Caco-2 (cell line): ENCODE measurements around the gene ISG20L2. TPM values are rescaled to one million over a fixed set of nuclear protein-coding genes. Genes with fewer than 3 reads are reported as not detected.

Experiments used
- BruUV-seq: library from RNA; stranded (reverse); fragments of 400-500 nt; replicated peaks from 2 replicates; lab custom pipeline; 2021; lab: Mats Ljungman, UMichigan
- CTCF ChIA-PET: fragments of 300-600 bp; sonication (Branson Sonifier 250); formaldehyde crosslinking; loops from one replicate; lab custom pipeline; 2022; ENCODE audit warnings: antibody characterized with exemption; lab: Charles Lee
- POLR2A ChIA-PET: fragments of 300-600 bp; sonication (Branson Sonifier 250); formaldehyde crosslinking; loops from one replicate; lab custom pipeline; 2022; ENCODE audit warnings: antibody characterized with exemption; lab: Charles Lee
- DNase-seq, 2 experiments: peaks; one replicate each; pipeline versions ENCODE4 v3.0.0 to v3.0.0-alpha.2; 2020 to 2022
- H3K27me3 ChIP-seq: replicated peaks from 2 replicates; pipeline ENCODE4 v1.6.0; 2011; ENCODE audit warnings: low read length; ENCODE audit not compliant: control insufficient read depth, insufficient read depth
- H3K36me3 ChIP-seq: 2 replicates; pipeline ENCODE4 v1.5.1; 2011; ENCODE audit warnings: low read length; ENCODE audit not compliant: control insufficient read depth, insufficient read depth
- H3K4me1 ChIP-seq: fragments of 250-450 bp; sonication (Bioruptor Pico); 2 replicates; pipeline ENCODE4 v1.5.1; 2020; ENCODE audit warnings: mild to moderate bottlenecking
- H3K4me3 ChIP-seq: 2 replicates; pipeline ENCODE4 v1.5.1; 2011; ENCODE audit warnings: low read depth, mild to moderate bottlenecking, control low read depth, low read length
- H3K9me3 ChIP-seq: fragments of 250-450 bp; sonication (Bioruptor Pico); 2 replicates; pipeline ENCODE4 v1.5.1; 2020; ENCODE audit warnings: mild to moderate bottlenecking, moderate library complexity
- H3K27ac Mint-ChIP-seq: one replicate; pipeline ENCODE4 v1.8.0; 2022; ENCODE audit warnings: mixed read lengths; ENCODE audit not compliant: unreplicated experiment
- H3K27me3 Mint-ChIP-seq: one replicate; pipeline ENCODE4 v1.8.0; 2022; ENCODE audit warnings: mixed read lengths; ENCODE audit not compliant: insufficient read depth, unreplicated experiment
- H3K36me3 Mint-ChIP-seq: one replicate; pipeline ENCODE4 v1.8.0; 2022; ENCODE audit warnings: mild to moderate bottlenecking, mixed read lengths; ENCODE audit not compliant: insufficient read depth, unreplicated experiment
- H3K4me1 Mint-ChIP-seq: one replicate; pipeline ENCODE4 v1.8.0; 2022; ENCODE audit warnings: low read depth, mixed read lengths; ENCODE audit not compliant: unreplicated experiment
- H3K4me3 Mint-ChIP-seq: one replicate; pipeline ENCODE4 v1.8.0; 2022; ENCODE audit warnings: mild to moderate bottlenecking, moderate library complexity, mixed read lengths; ENCODE audit not compliant: unreplicated experiment
- H3K9me3 Mint-ChIP-seq: one replicate; pipeline ENCODE4 v1.8.0; 2022; ENCODE audit warnings: mixed read lengths; ENCODE audit not compliant: unreplicated experiment
- intact Hi-C: fragments of 100-400 bp; cut with micrococcal nuclease; formaldehyde crosslinking; loops from one replicate; pipeline ENCODE4 v1.10.0; 2022; ENCODE audit not compliant: unreplicated experiment
- total RNA-seq: library from RNA; stranded (reverse); gene quantifications from 2 replicates; pipeline ENCODE4 v1.2.3, GENCODE V29; 2022
- TF ChIP-seq, protein P1 (sequence below), 2 experiments: fragments of 200-600 bp in 1 of 2; IDR thresholded peaks; 1 replicate in 1 of 2; 2 replicates in 1 of 2; pipeline versions ENCODE4 v1.5.1 to v1.8.0; 2011 to 2022; ENCODE audit warnings: antibody characterized with exemption in 1 of 2, control low read depth in 1 of 2, inconsistent platforms in 1 of 2, low read depth in 1 of 2, low read length in 1 of 2, mild to moderate bottlenecking in 1 of 2, moderate library complexity in 1 of 2; ENCODE audit not compliant: insufficient read depth in 1 of 2, severe bottlenecking in 1 of 2, unreplicated experiment in 1 of 2

The ISG20L2 gene
- total RNA-seq, 1 experiment from 2014 or later = 42.3 TPM

DNA sequence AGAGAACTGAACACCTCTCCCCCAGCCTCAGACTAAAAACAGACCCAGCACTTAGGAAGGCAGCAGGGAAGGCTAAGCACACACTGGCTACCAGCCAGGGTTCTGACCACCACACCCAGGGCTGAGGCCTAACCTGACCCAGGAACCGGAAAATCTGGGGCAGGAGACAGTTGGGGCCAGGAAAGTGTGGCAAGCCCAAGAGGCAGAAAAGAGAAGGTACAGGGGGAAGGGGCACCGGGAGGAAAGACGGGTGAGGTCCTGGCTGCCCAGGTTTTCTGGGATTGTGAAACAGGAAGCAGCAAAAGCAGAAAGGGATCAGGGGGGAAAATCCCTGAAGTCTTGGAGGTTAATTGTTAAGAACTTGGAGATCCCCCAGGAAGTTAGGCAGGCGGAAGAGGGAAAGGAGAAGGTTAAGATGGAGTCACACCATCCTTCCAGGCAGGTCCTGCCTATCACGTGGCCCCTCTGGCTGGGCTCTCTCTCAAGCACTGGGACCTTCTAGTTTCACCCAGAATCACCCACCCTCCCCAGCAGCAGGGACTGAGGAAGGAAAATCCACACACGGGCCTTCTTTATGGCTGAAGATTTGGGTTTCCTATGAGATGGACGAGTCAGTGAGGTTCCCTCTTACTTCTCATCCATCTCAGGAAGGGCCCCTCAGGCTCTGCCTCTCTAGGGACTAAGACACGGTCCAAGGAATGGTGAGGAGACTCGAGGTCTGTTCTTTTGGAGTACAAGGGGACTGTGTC, 20.3 kb upstream of the ISG20L2 start:
- peaks cover 54% of the 10 kb centered on the region for H3K36me3 Mint-ChIP-seq
- DNase-seq = no peak
- intact Hi-C loops = no loop called here

DNA sequence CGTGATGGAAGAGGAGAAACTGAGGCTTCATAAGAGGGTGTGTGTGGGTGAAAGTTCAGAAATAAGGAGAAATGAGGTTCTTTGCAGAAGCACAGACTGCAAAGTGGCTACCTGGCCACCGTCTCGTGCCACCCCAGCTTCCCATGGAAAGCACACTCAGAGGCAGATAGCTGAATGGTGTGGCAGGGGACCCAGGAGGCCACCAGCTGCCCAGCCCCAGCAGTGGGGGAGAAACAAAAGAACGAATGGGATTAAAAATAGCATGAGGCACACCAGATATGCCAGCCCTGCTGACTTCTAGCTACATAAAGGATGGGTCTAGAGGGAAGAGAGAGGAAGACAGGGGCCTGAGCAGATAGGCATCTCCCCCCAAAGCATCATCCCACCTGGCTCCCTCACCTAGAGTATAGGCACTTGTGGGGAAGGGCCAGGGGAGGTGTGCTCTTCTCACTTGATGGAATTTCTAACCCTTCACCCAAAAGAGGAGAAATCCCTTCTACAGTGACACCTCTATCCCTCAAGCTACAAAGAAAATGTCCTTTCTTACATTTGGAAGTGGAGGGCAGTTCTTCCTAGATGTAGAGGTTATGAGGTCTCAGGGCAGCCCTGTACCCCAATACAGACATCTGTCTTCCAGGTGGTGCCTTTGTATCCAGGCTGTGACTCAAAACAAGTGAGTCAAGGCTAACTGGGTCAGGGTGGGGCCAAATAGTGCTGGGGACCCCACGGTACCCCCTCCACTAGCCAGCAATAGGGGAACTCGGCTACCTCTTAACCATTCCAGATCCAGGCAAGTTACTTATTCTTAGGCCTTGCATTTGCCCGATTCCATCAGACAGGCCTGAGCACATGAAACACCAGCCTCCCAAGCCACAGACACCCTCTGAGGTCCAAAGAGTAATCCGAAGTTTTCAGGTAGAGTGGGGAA, 19.4 kb upstream of the ISG20L2 start:
- TF ChIP-seq, protein P1, sequence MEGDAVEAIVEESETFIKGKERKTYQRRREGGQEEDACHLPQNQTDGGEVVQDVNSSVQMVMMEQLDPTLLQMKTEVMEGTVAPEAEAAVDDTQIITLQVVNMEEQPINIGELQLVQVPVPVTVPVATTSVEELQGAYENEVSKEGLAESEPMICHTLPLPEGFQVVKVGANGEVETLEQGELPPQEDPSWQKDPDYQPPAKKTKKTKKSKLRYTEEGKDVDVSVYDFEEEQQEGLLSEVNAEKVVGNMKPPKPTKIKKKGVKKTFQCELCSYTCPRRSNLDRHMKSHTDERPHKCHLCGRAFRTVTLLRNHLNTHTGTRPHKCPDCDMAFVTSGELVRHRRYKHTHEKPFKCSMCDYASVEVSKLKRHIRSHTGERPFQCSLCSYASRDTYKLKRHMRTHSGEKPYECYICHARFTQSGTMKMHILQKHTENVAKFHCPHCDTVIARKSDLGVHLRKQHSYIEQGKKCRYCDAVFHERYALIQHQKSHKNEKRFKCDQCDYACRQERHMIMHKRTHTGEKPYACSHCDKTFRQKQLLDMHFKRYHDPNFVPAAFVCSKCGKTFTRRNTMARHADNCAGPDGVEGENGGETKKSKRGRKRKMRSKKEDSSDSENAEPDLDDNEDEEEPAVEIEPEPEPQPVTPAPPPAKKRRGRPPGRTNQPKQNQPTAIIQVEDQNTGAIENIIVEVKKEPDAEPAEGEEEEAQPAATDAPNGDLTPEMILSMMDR (IDR thresholded peaks at IDR 0.05; ENCODE audit: insufficient read depth in 1 of 2, low read depth in 1 of 2, low read length in 1 of 2, severe bottlenecking in 1 of 2, unreplicated experiment in 1 of 2) = no peak
- peaks cover 42% of the 10 kb centered on the region for H3K4me1 ChIP-seq
- Mint-ChIP-seq H3K4me1 (peaks cover 34% of the 10 kb centered on the region), H3K27me3 (no peaks in the 10 kb centered on the region), H3K27ac (peak overlapping the region; percentile 100), H3K4me3 (peak overlapping the region; percentile 79), H3K9me3 (no peaks in the 10 kb centered on the region), H3K36me3 (peaks cover 62% of the 10 kb centered on the region)
- CTCF ChIA-PET = interaction anchor here (0.6 to 1.9 kb wide), 4 partner anchors 20 to 59 kb away, joined by 3 to 11 read pairs (median 10); partner anchors contain the start of genes ISG20L2 and METTL25B
- H3K27me3 ChIP-seq = no peaks in the 10 kb centered on the region
- DNase-seq = no peak
- peaks cover 14% of the 10 kb centered on the region for H3K36me3 ChIP-seq
- BruUV-seq = no TSS peak
- H3K9me3 ChIP-seq = no peaks in the 10 kb centered on the region
- POLR2A ChIA-PET = interaction anchor here (1.6 to 2.8 kb wide), 2 partner anchors 19 to 20 kb away, joined by 13 to 32 read pairs; partner anchors contain the start of genes ISG20L2, METTL25B and PRCC
- intact Hi-C loops = loop anchor here (2.0 kb wide), 1 partner anchor 19 kb away; the partner anchor contains the start of genes ISG20L2 and METTL25B
- H3K4me3 ChIP-seq = peak overlapping the region; percentile 55

More for the DNA sequence above, 20.3 kb upstream of the ISG20L2 start:
- POLR2A ChIA-PET = no interaction called here
- H3K27ac Mint-ChIP-seq = peak overlapping the region; percentile 100
- TF ChIP-seq, protein P1 (IDR thresholded peaks at IDR 0.05; ENCODE audit: insufficient read depth in 1 of 2, low read depth in 1 of 2, low read length in 1 of 2, severe bottlenecking in 1 of 2, unreplicated experiment in 1 of 2) = no peak
- Histone ChIP-seq H3K4me3 (peak overlapping the region; percentile 55), H3K27me3 (no peaks in the 10 kb centered on the region), H3K9me3 (no peaks in the 10 kb centered on the region), H3K4me1 (peaks cover 44% of the 10 kb centered on the region), H3K36me3 (peaks cover 10% of the 10 kb centered on the region)
- H3K27me3 Mint-ChIP-seq = no peaks in the 10 kb centered on the region
- no TSS peak for BruUV-seq
- H3K4me3 Mint-ChIP-seq = peak overlapping the region; percentile 79
- no peaks in the 10 kb centered on the region for H3K9me3 Mint-ChIP-seq
- H3K4me1 Mint-ChIP-seq = peaks cover 31% of the 10 kb centered on the region
- CTCF ChIA-PET = interaction anchor here (0.6 to 1.9 kb wide), 2 partner anchors 22 to 58 kb away, joined by 3 to 10 read pairs; no protein-coding TSS in a partner anchor
